Peyer's patch (tissue), 4 donors: ENCODE measurements around the gene STX16. TPM values are rescaled to one million over a fixed set of nuclear protein-coding genes. Genes with fewer than 3 reads are reported as not detected.

Experiments used
- DNase-seq, 3 donors: peaks; one replicate each; pipeline ENCODE4 v3.0.0-alpha.2; 2017 to 2019
- H3K27ac ChIP-seq, 4 donors: fragments of 200-600 bp; sonication (generic); one replicate each; pipeline ENCODE4 v1.5.1; 2016 to 2019
- H3K27me3 ChIP-seq, 2 donors: fragments of 200-600 bp; sonication (generic); one replicate each; pipeline ENCODE4 v1.5.1; 2019
- H3K36me3 ChIP-seq, 3 donors: fragments of 200-600 bp; sonication (generic); one replicate each; pipeline ENCODE4 v1.5.1; 2016 to 2019
- H3K4me1 ChIP-seq, 4 donors: fragments of 200-600 bp; sonication (generic); one replicate each; pipeline ENCODE4 v1.5.1; 2016 to 2019
- H3K4me3 ChIP-seq, 4 donors: fragments of 200-600 bp; sonication (generic); 1 replicate in 3 of 4; 2 replicates in 1 of 4; pipeline ENCODE4 v1.5.1; 2016 to 2019; ENCODE audit warnings: mild to moderate bottlenecking in 1 of 4
- H3K9me3 ChIP-seq, 4 donors: fragments of 200-600 bp; sonication (generic); one replicate each; pipeline ENCODE4 v1.5.1; 2016 to 2019; ENCODE audit warnings: mild to moderate bottlenecking in 1 of 4
- CTCF ChIP-seq, 6 experiments: fragments of 450-650 bp in 4 of 6; fragments of 200-600 bp in 2 of 6; sonication (generic) in 1 of 6; IDR thresholded peaks; one replicate each; pipeline ENCODE4 v1.5.1; 2017 to 2019; ENCODE audit warnings: antibody characterized with exemption in 6 of 6, mild to moderate bottlenecking in 3 of 6, moderate library complexity in 1 of 6
- POLR2A ChIP-seq, 2 donors: fragments of 450-650 bp; IDR thresholded peaks; one replicate each; pipeline ENCODE4 v1.5.1; 2017; ENCODE audit warnings: antibody characterized with exemption in 2 of 2, mild to moderate bottlenecking in 2 of 2, moderate library complexity in 2 of 2
- total RNA-seq, 4 donors: library from RNA; depleted of rRNA; stranded (reverse); fragments of >200 nt; gene quantifications; one replicate each; pipeline ENCODE4 v1.1.0, GENCODE V29; 2016

Gene STX16
- total RNA-seq, 4 donors from 2014 or later, result 58.0 to 262 (median 84.0) TPM

GRCh38 chr20:58666702-58667101 is 15.6 kb downstream of the STX16 start:
- H3K27ac ChIP-seq, result no peak overlapping the region
- no peak for DNase-seq
- peaks cover 0 to 46% (median 0%) of the 10 kb centered on the region in 3 donors for H3K36me3 ChIP-seq
- no peak overlapping the region for H3K4me3 ChIP-seq
- TF ChIP-seq POLR2A (IDR thresholded peaks at IDR 0.05) (no peak), CTCF (IDR thresholded peaks at IDR 0.05) (no peak)
- no peaks in the 10 kb centered on the region for H3K27me3 ChIP-seq
- no peaks in the 10 kb centered on the region for H3K4me1 ChIP-seq
- no peaks in the 10 kb centered on the region for H3K9me3 ChIP-seq

GRCh38 chr20:58667975-58668374 is 16.9 kb downstream of the STX16 start:
- H3K9me3 ChIP-seq, result no peaks in the 10 kb centered on the region
- H3K36me3 ChIP-seq, result peaks cover 0 to 58% (median 0%) of the 10 kb centered on the region in 3 donors
- DNase-seq, result no peak
- H3K27ac ChIP-seq, result no peak overlapping the region
- H3K27me3 ChIP-seq, result no peaks in the 10 kb centered on the region
- H3K4me3 ChIP-seq, result no peak overlapping the region
- H3K4me1 ChIP-seq, result no peaks in the 10 kb centered on the region
- TF ChIP-seq CTCF (IDR thresholded peaks at IDR 0.05) (no peak), POLR2A (IDR thresholded peaks at IDR 0.05) (no peak)

DNA sequence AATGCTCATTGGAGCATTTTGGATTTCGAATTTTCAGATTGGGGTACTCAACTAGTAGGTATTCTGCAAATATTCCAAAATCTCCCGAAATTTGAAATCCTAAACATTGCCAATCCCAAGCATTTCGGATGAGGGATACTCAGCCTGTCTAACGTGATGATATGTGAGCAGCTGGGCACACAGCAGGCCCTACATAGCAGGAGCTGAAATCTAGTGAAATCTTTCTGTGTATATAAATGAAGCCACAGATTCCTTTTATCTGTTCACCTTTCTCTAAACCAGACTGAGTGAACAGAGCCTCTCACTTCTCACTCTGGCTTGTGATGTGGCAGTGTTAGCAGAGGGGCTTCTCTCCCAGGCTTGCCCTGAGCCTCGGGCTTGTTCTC is 17.8 kb downstream of the STX16 start:
- H3K27ac ChIP-seq, result no peak overlapping the region
- no peaks in the 10 kb centered on the region for H3K9me3 ChIP-seq
- H3K36me3 ChIP-seq, result peaks cover 0 to 67% (median 0%) of the 10 kb centered on the region in 3 donors
- H3K4me3 ChIP-seq, result no peak overlapping the region
- no peak for DNase-seq
- H3K27me3 ChIP-seq, result no peaks in the 10 kb centered on the region
- TF ChIP-seq POLR2A (IDR thresholded peaks at IDR 0.05), result no peak
- no peak for TF ChIP-seq CTCF (IDR thresholded peaks at IDR 0.05)
- no peaks in the 10 kb centered on the region for H3K4me1 ChIP-seq

- no peak for DNase-seq
- TF ChIP-seq CTCF (IDR thresholded peaks at IDR 0.05) (no peak), POLR2A (IDR thresholded peaks at IDR 0.05) (no peak)
- Histone ChIP-seq H3K4me3 (no peak overlapping the region), H3K27me3 (no peaks in the 10 kb centered on the region), H3K27ac (no peak overlapping the region), H3K4me1 (no peaks in the 10 kb centered on the region), H3K36me3 (peaks cover 0 to 69% (median 0%) of the 10 kb centered on the region in 3 donors), H3K9me3 (no peaks in the 10 kb centered on the region)
These were observed 18.4 kb downstream of the STX16 start for GRCh38 chr20:58669287-58670006.

- no peak overlapping the region for H3K27ac ChIP-seq
- TF ChIP-seq CTCF (IDR thresholded peaks at IDR 0.05), result no peak
- TF ChIP-seq POLR2A (IDR thresholded peaks at IDR 0.05), result no peak
- H3K9me3 ChIP-seq, result no peaks in the 10 kb centered on the region
- no peak overlapping the region for H3K4me3 ChIP-seq
- DNase-seq, result no peak
- peaks cover 0 to 69% (median 0%) of the 10 kb centered on the region in 3 donors for H3K36me3 ChIP-seq
- no peaks in the 10 kb centered on the region for H3K27me3 ChIP-seq
- H3K4me1 ChIP-seq, result no peaks in the 10 kb centered on the region
These were observed 19.0 kb downstream of the STX16 start for GRCh38 chr20:58670102-58670501.
